NT2/D1 (cell line): ENCODE data around the gene MCEMP1.

Experiments
- SUZ12 ChIP-seq: IDR thresholded peaks from 2 replicates; pipeline ENCODE4 v1.6.1; 2011; ENCODE audit not compliant: insufficient read length, insufficient read depth; ENCODE audit errors: extremely low read depth
- YY1 ChIP-seq: IDR thresholded peaks from 2 replicates; pipeline ENCODE4 v1.6.1; 2011; ENCODE audit not compliant: insufficient read length, insufficient read depth

DNA sequence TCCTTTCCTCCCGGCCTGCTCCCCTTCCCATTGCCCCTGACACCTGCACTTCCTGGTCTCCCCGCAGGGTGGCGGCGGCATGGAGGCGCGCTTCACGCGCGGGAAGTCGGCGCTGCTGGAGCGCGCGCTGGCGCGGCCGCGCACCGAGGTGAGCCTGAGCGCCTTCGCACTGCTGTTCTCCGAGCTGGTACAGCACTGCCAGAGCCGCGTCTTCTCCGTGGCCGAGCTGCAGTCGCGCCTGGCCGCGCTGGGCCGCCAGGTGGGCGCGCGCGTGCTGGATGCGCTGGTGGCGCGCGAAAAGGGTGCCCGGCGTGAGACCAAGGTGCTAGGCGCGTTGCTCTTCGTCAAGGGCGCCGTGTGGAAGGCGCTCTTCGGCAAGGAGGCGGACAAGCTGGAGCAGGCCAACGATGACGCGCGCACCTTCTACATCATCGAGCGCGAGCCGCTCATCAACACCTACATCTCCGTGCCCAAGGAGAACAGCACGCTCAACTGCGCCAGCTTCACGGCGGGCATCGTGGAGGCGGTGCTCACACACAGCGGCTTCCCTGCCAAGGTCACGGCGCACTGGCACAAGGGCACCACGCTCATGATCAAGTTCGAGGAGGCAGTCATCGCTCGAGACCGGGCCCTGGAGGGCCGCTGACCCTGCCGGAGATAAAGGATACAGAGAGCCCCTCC, 5.4 kb downstream of the MCEMP1 start:
- TF ChIP-seq YY1: no peak
- no peak for TF ChIP-seq SUZ12
